Measurements from ENCODE around the gene AKT3.
A peak's percentile ranks its signal among the peaks of the same experiment; 100 is the strongest.

The AKT3 gene

DNA sequence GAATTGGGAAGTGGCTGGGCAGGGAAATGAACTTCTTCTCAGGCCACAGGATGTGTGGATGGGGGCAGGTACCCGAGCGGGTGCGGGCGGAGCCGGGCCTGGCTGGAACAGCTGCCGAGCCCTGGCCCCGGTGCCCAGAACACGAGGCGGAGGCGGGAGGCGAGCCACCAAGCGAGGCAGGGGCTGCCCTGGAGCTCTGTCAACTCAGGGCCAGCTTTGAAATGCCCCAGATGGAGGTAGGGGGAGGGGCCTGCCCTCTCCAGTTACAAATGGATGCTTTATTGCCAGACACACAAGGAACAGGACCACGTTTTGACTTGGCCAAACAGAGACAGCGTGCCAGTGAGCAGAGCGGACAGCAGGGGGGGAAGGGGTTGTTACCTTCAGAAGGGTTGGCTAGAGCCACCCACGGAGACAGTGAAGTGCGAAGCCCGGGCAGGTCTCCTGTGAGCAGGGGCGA lies 353.8 kb downstream of the AKT3 start:
- Mint-ChIP-seq H3K27ac (peak overlapping the region; percentile 38), H3K4me1 (peaks cover 37% of the 10 kb centered on the region), H3K27me3 (ENCODE audit: low read depth, poor library complexity) (no peaks in the 10 kb centered on the region), H3K4me3 (peak overlapping the region; percentile 8), H3K9me3 (peaks cover 3% of the 10 kb centered on the region), H3K36me3 (ENCODE audit: low read depth) (peaks cover 23% of the 10 kb centered on the region)
- TF ChIP-seq, protein P1, sequence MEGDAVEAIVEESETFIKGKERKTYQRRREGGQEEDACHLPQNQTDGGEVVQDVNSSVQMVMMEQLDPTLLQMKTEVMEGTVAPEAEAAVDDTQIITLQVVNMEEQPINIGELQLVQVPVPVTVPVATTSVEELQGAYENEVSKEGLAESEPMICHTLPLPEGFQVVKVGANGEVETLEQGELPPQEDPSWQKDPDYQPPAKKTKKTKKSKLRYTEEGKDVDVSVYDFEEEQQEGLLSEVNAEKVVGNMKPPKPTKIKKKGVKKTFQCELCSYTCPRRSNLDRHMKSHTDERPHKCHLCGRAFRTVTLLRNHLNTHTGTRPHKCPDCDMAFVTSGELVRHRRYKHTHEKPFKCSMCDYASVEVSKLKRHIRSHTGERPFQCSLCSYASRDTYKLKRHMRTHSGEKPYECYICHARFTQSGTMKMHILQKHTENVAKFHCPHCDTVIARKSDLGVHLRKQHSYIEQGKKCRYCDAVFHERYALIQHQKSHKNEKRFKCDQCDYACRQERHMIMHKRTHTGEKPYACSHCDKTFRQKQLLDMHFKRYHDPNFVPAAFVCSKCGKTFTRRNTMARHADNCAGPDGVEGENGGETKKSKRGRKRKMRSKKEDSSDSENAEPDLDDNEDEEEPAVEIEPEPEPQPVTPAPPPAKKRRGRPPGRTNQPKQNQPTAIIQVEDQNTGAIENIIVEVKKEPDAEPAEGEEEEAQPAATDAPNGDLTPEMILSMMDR (IDR thresholded peaks at IDR 0.05) = no peak
- DNase-seq = peak; percentile 40

DNA sequence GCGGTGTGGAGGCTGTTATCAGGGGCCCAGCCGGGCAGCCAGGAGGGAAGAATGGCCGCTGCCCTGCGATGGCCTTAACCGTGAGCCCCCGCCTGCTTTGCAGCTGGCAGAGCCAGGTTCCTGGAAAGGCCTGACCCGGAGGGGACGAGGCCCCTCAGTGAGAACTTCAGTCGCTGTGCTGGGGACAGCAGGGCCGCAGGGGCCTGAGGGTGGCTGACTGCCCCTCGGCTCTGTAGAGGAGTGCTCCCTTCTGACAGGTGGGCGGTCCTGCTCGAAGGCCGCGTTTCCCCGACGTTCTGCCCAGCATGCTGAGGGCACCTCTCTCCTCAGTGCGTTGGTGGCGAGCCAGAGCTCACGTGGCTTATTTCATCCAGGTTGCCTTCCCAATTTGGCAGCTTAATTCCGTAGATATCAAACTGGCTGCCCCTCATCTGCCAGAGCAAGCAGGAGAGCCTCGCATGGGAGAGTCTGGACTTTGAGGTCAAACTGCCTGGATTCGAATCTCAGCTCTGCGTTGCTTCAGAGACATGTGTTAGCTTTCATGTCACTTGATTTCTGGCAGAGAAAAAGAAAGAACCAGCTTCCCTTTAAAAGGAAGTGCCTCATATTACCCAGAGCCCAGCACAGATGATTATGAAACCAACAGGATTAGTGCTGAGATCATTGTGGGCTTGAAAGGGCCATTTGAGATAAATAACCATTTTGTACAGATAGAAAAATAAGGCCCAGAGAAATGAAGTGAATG lies 354.4 kb downstream of the AKT3 start:
- no peak overlapping the region for H3K4me3 Mint-ChIP-seq
- no peak for DNase-seq
- TF ChIP-seq, protein P1 (IDR thresholded peaks at IDR 0.05) = no peak
- peaks cover 3% of the 10 kb centered on the region for H3K9me3 Mint-ChIP-seq
- H3K4me1 Mint-ChIP-seq = peaks cover 37% of the 10 kb centered on the region
- H3K36me3 Mint-ChIP-seq (ENCODE audit: low read depth) = peaks cover 23% of the 10 kb centered on the region
- H3K27me3 Mint-ChIP-seq (ENCODE audit: low read depth, poor library complexity) = no peaks in the 10 kb centered on the region
- no peak overlapping the region for H3K27ac Mint-ChIP-seq

DNA sequence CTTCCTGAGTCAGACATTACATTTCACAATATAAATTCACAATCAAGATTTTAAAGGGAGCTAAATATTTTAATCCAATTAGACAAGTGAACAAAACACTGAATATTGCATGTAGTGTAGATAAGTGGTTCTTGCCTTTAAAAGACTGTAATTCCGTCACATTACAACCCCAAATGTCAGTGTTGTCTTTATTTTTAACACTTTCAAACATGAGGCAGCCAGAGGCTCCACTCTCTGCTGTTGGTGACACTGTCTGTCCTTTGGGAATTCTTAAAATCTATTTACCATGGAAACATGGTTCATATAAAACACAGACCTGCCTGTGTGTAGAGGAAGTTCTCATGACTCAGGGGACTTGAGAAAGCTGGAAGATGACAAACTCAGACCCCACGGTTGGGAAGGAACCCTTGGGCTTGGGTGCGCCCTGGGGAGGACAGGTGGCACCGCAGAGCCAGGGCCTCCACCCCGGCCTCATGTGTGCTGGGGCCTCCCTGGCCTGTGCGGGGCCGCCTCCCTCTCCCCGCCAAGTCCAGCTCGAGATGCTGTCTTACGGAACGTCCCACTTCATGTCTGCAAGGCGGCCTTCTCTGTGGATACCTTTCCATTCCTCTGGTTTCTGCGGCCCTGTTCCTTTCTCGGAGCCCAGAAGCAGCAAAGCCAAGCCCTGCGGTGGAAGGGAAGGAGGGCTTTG lies 355.2 kb downstream of the AKT3 start:
- H3K4me3 Mint-ChIP-seq = no peak overlapping the region
- H3K9me3 Mint-ChIP-seq = peaks cover 3% of the 10 kb centered on the region
- H3K27me3 Mint-ChIP-seq (ENCODE audit: low read depth, poor library complexity) = no peaks in the 10 kb centered on the region
- peaks cover 37% of the 10 kb centered on the region for H3K4me1 Mint-ChIP-seq
- DNase-seq = no peak
- TF ChIP-seq, protein P1 (IDR thresholded peaks at IDR 0.05) = no peak
- peaks cover 19% of the 10 kb centered on the region for H3K36me3 Mint-ChIP-seq (ENCODE audit: low read depth)
- H3K27ac Mint-ChIP-seq = no peak overlapping the region

DNA sequence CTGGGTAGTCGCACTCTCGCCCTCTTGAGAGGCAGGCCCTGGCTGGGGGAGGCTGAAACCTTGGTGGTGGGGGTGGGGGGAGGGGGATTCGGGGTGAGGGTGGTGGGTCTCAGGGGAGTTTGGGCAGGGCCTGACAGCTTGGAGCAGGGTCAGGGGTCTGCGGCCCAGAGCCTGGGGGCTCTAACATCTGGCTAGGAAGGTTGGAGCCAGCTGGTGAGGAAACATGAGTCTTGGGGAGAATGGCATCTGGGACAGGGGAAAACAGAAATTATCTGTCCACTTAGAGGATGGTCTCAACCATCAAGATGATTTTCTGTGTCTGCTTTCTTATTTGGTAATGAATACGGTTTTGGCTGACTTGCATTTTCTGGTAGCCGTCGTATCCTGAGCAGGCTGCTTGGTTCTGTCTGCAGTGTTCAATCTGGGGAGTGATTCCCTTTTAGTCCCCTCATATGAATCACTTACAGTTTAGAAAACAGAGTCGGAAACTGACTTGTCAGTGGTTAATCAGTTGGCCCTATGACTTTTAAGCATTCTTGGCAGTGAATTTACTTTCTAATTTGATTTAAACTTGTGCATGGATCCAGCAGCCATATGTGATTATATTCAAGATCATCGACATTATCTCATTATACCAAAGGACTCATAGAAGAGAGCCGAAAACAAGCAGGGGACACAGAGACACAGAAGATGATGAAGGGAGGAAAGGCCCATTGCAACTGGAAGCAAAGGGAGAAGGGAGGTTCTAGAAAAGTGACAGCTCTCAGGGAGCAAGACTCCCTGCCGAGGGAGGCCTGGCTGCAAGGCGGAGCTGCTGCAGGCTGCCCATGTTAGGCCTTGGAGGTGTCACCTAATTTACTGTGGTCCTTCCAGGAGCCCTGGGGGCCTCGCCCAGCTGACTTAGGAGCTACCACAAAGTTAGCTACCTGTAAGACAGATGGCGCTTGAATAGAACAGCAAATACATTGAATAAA lies 356.6 kb downstream of the AKT3 start:
- TF ChIP-seq, protein P1 (IDR thresholded peaks at IDR 0.05) = no peak
- Mint-ChIP-seq H3K36me3 (ENCODE audit: low read depth) (peaks cover 13% of the 10 kb centered on the region), H3K9me3 (peaks cover 3% of the 10 kb centered on the region), H3K4me1 (peaks cover 41% of the 10 kb centered on the region), H3K4me3 (no peak overlapping the region), H3K27me3 (ENCODE audit: low read depth, poor library complexity) (no peaks in the 10 kb centered on the region), H3K27ac (peak overlapping the region; percentile 40)
- no peak for DNase-seq

DNA sequence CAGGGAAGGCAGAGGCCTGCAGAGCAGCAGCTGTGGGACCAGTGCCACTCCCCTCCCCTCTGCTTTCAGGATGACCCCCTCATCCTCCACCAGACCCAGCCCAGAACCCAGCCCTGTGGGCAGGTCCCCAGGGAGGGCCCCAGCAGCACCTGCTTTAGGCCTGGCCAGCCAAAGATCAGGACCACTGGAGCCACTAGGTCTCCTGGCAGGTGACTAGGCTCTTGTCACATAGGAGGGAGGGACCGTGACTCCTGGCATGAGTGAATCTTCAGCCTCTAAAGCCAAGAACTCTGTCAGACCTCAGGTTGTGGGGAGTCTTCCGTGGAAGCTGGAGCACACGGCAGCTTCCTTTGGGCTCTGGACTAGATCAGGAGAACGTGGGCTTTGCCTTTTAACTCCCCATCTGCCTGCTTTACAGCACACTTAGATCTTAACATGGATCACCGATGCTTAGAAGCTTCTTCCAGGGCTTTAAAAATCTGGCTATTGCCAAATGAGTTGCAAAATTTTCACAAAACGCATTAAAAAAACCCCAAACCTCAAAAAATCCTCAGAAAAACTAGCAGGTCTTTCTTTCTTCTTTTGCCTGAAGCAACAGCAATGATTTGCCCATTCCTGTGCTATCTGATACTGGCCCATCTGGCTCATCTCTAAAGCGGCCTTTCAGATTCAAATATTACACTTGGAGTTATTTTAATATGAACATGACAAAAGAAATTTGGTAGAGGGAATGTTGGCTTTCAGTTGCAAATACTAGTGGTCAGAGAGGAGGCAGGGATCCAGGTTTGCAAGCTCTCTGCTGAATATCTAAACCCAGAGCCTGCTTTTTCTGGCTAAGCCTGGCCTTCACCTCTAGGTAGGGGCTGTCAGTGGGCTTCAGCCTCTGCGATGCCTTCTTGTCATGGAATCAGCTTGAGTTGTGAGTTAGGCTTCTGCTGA lies 359.0 kb downstream of the AKT3 start:
- Mint-ChIP-seq H3K27me3 (ENCODE audit: low read depth, poor library complexity) (no peaks in the 10 kb centered on the region), H3K4me1 (peaks cover 32% of the 10 kb centered on the region), H3K9me3 (no peaks in the 10 kb centered on the region), H3K4me3 (no peak overlapping the region), H3K27ac (no peak overlapping the region), H3K36me3 (ENCODE audit: low read depth) (peaks cover 3% of the 10 kb centered on the region)
- DNase-seq = no peak
- TF ChIP-seq, protein P1 (IDR thresholded peaks at IDR 0.05) = no peak
